Retina (tissue), 1 donor: ENCODE results near the gene FOXO1.

ENCODE experiments used
- DNase-seq: peaks from one replicate; pipeline ENCODE4 v3.0.0-alpha.2; 2016

The FOXO1 gene

DNA sequence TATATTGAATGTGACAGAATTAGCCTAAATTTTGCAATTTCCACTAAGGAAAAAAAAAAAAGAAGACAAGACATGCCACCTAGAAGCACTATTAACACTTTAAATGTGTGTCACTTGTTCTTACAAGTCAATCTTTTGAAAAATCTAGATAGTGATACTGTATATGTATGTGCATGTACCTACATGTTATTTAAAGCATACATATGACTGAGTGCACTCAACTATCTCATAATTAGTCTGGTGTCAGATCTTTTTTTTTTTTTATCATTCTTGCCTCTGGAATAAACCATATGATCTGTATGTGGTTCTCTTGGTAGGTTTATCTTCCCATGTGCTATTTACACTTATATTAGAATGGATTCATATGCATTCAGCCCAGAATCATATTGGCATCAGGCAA, 62.3 kb downstream of the FOXO1 start:
- DNase-seq = no peak

DNA sequence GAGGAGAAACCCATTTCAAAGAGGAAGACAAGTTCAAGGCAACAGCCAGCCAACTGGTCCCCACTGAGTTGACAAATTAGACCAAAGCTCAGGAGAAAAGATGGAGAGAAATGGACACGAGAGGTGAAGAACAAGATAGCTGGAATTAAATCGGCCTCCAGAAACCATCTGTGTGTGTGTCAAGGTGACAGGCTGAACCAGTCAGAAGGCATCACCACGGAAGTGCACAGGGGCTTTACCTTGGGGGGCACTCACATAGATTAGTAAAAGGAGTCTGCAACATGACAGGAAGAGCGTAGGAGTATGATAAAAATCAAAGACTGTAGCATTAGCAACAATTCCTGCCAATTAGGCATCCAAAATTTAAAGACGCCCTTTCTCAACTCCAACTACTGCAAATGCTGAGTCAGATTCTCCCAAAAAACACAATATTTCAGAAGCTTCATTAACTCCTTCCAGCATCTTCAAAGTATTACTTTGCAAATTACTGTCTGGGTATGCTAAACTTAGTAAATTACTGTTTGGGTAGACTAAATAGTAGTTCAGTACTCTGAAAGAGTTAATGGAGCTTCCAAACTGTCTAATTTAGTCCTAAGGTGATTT, 66.2 kb downstream of the FOXO1 start:
- no peak for DNase-seq

DNA sequence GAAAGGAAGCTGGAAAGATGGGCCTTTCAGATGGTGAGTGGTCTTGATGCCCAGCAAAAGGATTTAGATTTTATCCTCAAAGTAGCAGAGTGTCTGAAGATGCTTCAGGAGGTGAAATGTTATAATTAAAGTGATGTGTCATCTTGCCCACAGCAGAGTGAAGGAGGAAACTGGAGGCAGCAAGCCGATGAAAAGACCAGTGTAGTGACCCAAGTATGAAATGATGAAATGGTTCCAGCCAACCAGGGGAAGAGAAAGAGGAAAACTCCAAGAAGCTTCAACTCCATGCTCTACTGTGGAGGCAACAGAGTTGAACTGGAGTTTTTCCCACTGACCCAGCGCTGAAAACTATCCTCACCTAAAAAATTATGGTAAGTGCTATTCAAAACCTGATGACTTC, 66.7 kb downstream of the FOXO1 start:
- no peak for DNase-seq

GRCh38 chr13:40599124-40599523, 67.3 kb downstream of the FOXO1 start:
- no peak for DNase-seq

DNA sequence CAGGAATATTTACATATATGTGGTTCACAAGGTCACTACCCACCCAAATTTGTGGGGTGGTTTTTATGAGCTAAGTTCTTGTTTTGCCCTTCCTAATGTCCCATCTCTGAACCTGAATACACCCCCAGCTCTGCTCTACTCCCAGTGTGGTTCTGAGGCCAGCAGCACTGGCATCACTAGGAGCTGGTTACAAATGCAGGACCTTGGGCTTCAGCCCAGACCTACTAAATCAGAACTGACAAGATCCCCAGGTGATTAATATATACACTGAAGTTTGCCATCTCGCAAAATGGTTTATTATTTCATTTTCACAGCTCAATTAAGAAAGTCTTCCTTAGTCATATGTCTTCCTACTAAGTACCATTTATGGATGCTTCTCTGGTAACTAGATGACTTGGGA, 67.9 kb downstream of the FOXO1 start:
- no peak for DNase-seq

GRCh38 chr13:40597735-40598365, 68.6 kb downstream of the FOXO1 start:
- DNase-seq = no peak

DNA sequence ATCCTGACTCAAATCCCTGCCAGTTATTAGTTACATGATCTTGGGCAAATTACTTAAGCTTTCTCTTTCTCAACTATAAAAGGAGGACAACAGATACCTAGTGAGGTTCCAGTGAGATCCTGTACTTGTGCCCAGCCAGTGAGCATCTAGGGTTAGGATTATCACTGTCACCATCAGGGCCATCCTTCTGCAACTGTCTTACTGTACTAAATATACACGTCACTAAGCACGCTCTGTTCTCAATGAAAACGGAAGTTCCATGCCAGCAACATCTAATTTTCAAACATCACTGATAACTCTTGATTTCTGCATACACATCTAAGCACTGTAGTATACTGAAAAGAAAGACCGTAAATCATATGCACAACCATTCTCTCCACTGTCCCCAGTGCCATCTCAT, 70.0 kb downstream of the FOXO1 start:
- DNase-seq = no peak

DNA sequence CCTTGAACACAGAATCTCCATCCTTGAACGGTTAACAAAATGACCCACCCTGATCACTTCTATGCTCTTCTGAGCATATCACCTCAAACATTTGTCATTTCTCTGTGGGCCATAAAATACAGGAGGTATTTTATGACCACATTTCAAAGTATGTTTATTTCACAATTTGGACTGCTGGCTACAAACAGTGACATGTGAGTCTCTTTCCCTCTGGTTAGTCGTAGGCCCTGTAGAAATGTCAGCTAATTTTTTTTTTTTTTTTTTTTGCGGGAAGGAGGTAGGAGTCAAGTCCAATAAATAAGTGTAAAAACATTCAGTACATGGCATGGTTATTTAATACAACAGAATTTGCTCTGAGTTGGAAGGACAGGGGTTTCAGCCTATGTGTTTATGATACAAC, 70.7 kb downstream of the FOXO1 start:
- no peak for DNase-seq

DNA sequence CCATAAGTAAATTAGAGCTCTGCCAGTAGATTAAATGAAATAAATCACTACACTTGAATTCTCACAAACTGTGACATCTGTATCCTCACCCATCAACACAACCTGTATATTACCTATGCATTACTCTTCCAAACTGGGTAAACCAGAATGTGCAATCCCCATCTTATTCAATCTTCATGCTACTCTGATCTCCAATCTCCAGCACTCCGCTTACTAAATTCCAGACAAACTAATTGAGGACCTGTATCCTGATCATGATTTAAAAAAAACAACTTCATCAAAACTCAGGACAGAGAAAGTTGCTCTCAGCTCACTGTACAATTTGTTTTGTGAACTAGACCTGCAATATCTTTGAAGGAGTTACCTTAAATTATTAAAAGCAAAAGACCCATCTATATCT, 74.4 kb downstream of the FOXO1 start:
- DNase-seq = no peak

DNA sequence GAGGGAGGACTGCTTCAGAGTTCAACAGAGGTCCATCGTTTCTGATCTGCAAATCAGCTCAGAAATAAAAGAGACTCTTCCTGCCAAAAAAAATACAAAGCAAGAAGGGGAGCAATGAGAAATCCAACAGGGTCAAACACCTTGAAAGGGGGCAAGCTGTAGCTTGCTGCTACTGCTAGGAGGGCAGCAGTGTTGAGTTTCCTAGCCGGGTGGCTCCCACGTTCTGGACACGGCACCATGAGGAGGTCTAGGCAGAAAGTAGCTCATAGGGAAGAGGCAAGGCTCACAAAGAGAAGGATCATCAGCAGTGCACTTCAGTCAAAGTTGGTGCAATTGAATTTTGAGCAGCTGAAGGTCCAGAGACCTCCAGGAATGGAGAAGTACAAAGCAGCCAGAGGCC, 75.3 kb downstream of the FOXO1 start:
- no peak for DNase-seq

DNA sequence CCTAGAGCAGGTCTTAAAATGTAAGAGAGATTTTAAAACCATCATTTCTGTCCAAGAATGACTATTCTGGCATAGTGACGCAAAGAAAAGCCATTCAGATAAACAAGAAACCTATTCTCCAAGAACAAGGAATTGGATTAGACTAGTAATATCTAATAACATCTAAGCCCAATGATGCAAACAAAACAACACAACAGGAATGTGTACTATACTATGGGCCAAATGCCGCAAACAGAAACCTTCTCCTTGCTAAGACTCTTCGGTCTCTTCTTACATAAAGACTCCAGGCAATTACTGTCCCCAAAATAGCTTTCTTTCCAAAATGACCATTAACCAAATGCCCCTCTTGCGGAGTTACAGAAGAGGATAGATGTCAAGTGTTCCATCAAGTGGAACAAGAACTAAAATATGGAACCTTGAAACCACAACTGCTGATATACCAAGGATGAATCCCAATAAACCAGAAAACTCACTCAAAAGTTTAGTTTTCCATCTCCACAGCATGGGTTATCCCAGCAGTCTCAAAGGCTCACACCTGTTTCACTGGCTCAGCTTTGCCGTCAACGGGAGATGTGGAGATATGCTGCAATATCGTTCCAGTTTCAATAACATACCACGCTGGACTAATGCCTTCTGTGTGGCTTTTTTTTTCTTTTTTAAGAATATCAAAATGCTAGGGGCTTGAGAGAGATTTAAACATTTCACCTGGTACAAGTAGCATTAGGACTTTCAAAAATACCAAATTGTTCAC, 76.2 kb downstream of the FOXO1 start:
- no peak for DNase-seq

GRCh38 chr13:40589285-40590109, 76.9 kb downstream of the FOXO1 start:
- no peak for DNase-seq

DNA sequence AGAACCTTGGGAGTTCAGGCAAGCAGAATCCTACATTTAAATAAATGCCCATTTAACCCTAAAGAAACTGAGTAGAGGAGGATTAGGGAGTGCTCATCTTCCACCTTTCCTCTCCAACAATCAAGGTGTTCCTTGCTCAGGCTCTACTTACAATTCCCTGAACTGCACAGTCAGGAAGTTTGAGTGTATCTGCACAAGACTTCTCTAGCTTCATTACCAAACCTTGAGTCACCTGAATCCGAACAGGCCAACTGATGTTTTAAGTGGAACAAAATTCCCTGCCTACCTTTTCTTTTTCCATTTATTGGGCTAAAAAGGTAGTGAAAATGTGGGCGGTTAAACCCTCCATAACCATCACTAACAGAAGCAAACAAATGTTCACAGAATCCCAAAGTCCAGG, 78.3 kb downstream of the FOXO1 start:
- DNase-seq = no peak

DNA sequence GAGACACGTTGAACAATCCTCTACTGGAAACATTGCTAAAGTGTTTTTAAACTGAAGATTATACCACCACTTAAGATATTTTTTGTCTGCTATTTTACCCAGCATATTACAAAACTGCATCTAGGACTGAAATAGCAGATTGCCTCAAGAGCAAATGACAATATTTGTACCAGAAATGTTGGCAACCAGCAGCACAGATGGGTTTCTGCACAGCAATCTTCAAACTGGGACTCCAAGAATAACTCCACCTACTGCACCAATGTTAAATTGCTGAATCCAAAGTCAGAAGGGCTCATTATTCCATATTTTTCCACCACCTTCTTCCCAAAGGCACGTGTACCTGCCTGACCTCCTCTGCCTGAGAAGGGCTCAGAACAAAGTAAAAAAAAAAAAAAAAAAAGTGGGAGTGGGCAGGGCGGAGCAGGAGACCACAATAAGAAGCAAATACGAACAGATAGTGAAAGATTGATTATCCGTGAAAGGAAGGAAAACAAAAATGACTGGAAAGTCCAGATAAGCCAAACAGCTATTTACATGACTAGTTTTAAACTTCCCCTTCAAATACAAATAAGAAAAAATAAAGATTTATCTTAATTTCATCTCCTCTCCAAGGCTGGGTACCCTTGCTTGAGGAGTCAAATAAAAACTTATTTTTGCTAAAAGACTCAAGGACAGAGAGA, 79.4 kb downstream of the FOXO1 start:
- DNase-seq = no peak

GRCh38 chr13:40585911-40586471, 80.5 kb downstream of the FOXO1 start:
- DNase-seq = no peak

DNA sequence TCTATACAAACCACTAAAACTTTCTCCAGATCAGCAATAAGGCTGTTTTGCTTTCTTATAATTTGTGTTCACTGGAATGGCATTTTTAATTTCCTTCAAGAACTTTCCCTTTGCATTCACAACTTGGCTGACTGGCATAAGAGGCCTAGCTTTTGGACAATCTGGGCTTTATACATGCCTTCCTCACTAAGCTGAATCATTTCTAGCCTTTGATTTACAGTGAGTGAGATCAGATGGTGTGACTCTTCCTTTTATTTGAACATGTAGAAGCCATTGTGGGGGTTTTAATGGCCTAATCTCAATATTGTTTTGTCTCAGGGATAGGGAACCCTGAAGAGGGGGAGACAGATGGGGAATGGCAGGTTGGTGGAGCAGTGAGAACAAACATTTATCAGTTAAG, 82.7 kb downstream of the FOXO1 start:
- DNase-seq = no peak

DNA sequence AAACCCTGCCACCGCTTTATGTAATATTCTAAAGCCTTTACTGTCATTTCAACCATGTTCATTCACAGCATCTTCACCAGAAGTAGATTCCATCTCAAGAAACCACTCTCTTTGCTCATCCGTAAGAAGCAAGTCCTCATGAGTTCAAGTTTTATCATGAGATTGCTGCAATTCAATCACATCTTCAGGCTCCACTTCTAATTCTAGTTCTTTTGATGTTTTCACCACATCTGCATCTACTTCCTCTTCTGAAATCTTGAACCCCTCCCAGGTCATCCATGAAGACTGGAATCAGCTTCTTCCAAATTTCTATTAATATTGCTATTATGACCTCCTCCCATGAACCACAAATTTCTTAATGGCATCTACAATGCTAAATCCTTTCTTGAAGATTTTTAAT, 83.9 kb downstream of the FOXO1 start:
- DNase-seq = no peak

GRCh38 chr13:40581277-40581579, 85.2 kb downstream of the FOXO1 start:
- no peak for DNase-seq

DNA sequence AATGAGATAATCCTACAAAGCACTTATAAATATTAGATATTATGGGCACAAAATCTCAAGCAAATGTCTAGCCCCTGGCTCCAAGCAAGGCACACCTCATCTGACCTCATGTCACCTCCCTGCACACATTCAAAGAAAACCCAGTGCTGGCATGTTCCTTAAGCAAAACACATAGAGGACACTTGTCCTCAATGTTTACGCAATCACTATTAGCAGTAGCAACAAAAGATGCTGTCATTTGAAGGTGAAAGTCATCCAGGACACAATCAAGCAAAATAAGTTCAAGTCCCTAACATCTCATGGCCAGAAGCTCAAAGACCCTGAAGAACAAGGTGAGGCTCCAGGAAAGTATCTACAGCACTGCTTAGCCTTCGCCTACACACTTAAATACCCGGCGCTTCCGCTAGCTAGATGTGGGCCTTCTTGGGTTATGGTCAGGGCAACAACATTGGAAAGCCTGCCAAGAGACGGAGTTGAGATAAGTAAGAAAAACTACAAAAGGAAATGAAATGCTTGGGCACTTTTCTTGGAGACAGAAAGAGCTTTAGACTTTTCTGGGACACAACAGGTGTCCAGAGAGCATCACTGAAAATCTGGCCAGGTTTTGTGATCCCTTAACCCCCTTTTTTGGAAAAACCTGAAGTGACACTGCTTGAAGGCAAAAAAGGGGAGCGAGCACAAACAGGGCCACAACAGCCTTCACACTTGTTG, 85.7 kb downstream of the FOXO1 start:
- DNase-seq = no peak

GRCh38 chr13:40579535-40579934, 86.9 kb downstream of the FOXO1 start:
- DNase-seq = no peak

DNA sequence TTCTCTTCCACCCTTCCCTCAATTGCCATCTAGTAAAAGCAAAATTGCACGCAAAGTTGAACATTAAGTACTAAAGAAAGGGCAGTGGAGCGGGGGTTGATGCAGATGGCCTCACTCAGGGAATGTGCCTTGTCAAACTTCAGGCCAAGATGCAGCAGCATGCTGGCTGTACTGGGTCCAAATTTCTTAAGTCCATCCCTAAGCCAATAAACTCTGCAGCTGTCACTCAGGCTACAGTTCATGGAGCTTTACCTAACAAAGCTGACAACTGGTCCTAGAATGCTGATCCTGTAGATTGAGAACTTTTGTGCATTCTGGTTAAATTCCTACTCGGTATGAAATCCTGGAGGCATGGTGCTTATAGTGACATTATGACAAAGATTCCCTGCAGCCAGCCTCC, 88.4 kb downstream of the FOXO1 start:
- no peak for DNase-seq

DNA sequence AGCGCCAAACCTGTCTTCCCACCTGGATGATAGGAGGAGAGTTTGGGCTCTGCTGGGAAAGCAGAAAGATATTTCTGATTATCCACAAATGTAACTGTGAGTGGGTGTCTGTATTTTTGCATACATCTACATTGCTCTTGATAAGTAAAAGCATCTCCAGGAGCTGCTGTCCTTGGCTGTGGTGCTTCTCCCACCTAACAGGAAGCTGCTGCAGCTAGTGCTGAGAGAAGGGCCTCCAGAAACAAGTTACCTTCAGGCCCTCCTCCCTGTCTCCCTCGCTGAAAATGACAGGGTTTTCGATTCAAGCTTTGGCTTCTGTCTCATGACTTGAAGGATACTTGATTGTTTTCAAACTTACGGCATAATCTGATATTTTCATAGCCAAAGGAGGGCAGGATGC, 90.1 kb downstream of the FOXO1 start:
- no peak for DNase-seq
